K562 (cell line): ENCODE results near the gene ARHGEF40. TPM values are rescaled to one million over a fixed set of nuclear protein-coding genes. Genes with fewer than 3 reads are reported as not detected.
A peak's percentile ranks its signal among the peaks of the same experiment; 100 is the strongest.

Experiments used
- ATF7 ChIP-seq: fragments of 450-650 bp; IDR thresholded peaks from 2 replicates; pipeline ENCODE4 v1.7.1; 2014; ENCODE audit warnings: mild to moderate bottlenecking, moderate library complexity
- E4F1 ChIP-seq: fragments of 250-450 bp; sonication (Bioruptor Pico); IDR thresholded peaks from 2 replicates; pipeline ENCODE4 v1.5.0; 2021; ENCODE audit warnings: mild to moderate bottlenecking, borderline replicate concordance
- FOXM1 ChIP-seq, 2 experiments: fragments of 450-650 bp in 1 of 2; sonication (generic) in 1 of 2; formaldehyde crosslinking in 1 of 2; IDR thresholded peaks; 2 replicates each; pipeline versions ENCODE4 v1.6.1 to v1.9.0; 2017 to 2022; ENCODE audit warnings: low read depth in 2 of 2, mild to moderate bottlenecking in 2 of 2, missing genetic modification reagents in 1 of 2, moderate library complexity in 1 of 2
- ILK ChIP-seq: fragments of 450-650 bp; IDR thresholded peaks from 2 replicates; pipeline ENCODE4 v1.6.1; 2016; ENCODE audit warnings: missing genetic modification characterization, low read depth, mild to moderate bottlenecking, missing compliant biosample characterization, moderate library complexity, borderline replicate concordance
- MAFG ChIP-seq: fragments of 450-650 bp; conservative IDR thresholded peaks from 2 replicates; pipeline ENCODE4 v1.6.1; 2016; ENCODE audit warnings: missing genetic modification characterization, missing compliant biosample characterization
- NRF1 ChIP-seq, 2 experiments: fragments of 450-650 bp; IDR thresholded peaks in 1 of 2; conservative IDR thresholded peaks in 1 of 2; 2 replicates each; pipeline ENCODE4 v1.6.1; 2014; ENCODE audit warnings: mild to moderate bottlenecking in 2 of 2
- PTBP1 ChIP-seq: fragments of 200-400 bp; formaldehyde crosslinking; IDR thresholded peaks from 2 replicates; pipeline ENCODE4 v1.6.1; 2017; ENCODE audit warnings: low read depth, low read length
- RAD21 ChIP-seq, 2 experiments: fragments of 250-450 bp in 1 of 2; fragments of 450-650 bp in 1 of 2; sonication (Bioruptor Pico) in 1 of 2; formaldehyde crosslinking in 1 of 2; IDR thresholded peaks in 1 of 2; conservative IDR thresholded peaks in 1 of 2; 2 replicates each; pipeline versions ENCODE4 v1.4.0 to v1.8.0; 2020 to 2022; ENCODE audit warnings: mild to moderate bottlenecking in 2 of 2, moderate library complexity in 1 of 2
- RCOR1 ChIP-seq, 2 experiments: IDR thresholded peaks; 2 replicates each; pipeline ENCODE4 v1.6.1; 2012; ENCODE audit warnings: low read depth in 2 of 2, low read length in 2 of 2, borderline replicate concordance in 1 of 2, improper control_type of control experiment in 1 of 2
- SAP30 ChIP-seq: fragments of 200-600 bp; sonication (generic); IDR thresholded peaks from 2 replicates; pipeline ENCODE4 v1.6.1; 2012; ENCODE audit warnings: borderline replicate concordance, low read depth, mild to moderate bottlenecking, moderate library complexity, low read length, control low read depth, inconsistent platforms; ENCODE audit not compliant: insufficient read depth, poor library complexity, severe bottlenecking
- SP2 ChIP-seq: IDR thresholded peaks from 2 replicates; pipeline ENCODE4 v1.6.1; 2011; ENCODE audit warnings: mild to moderate bottlenecking, low read depth, low read length, moderate library complexity; ENCODE audit not compliant: poor library complexity, severe bottlenecking; ENCODE audit errors: extremely low read depth
- ZFP36 ChIP-seq: fragments of 150-350 bp; IDR thresholded peaks from 2 replicates; pipeline ENCODE4 v1.6.1; 2018; ENCODE audit warnings: low read length, low read depth; ENCODE audit not compliant: partially characterized antibody
- ZNF318 ChIP-seq, 2 experiments: fragments of 450-650 bp; IDR thresholded peaks; 2 replicates each; pipeline ENCODE4 v1.6.1; 2016; ENCODE audit warnings: mild to moderate bottlenecking in 2 of 2, borderline replicate concordance in 1 of 2, low read depth in 1 of 2, moderate library complexity in 1 of 2
- ZNF41 ChIP-seq: fragments of 250-450 bp; sonication (Bioruptor Pico); conservative IDR thresholded peaks from 2 replicates; pipeline ENCODE4 v1.4.0; 2020; ENCODE audit warnings: mild to moderate bottlenecking
- polyA plus RNA-seq, 8 experiments: library from polyadenylated mRNA; depleted of rRNA in 4 of 8; stranded (reverse) in 5 of 8; unstranded in 3 of 8; fragments of >200 nt; fragmentation: Nextera tagmentation in 2 of 8; fragmentation: Illumina TruSeq in 1 of 8; extraction: Ambion mirVana in 2 of 8; extraction: Trizol in 1 of 8; gene quantifications; 2 replicates each; pipeline versions ENCODE4 v1.2.1 to v1.2.3, GENCODE V29; 2011 to 2014; ENCODE audit warnings: inconsistent platforms in 1 of 8, missing spikeins in 1 of 8
- total RNA-seq, 7 experiments: library from RNA; depleted of rRNA in 6 of 7; stranded (reverse); fragments of >200 nt in 6 of 7; fragmentation: Illumina TruSeq in 2 of 7; extraction: Trizol in 2 of 7; gene quantifications; 2 replicates each; pipeline versions ENCODE4 v1.2.1 to v1.2.3, GENCODE V29; 2011 to 2021; ENCODE audit warnings: low replicate concordance in 1 of 7

ARHGEF40 gene
- total and polyA plus RNA-seq, 9 of the 15 experiments (the other 6 are each of a cell fraction or from before 2014, with no cell fraction given): 0.42 to 6.3 (median 3.8) TPM

GRCh38 chr14:21092273-21093011 lies 22.3 kb downstream of the ARHGEF40 start (continued):
- no peak for TF ChIP-seq ZNF318 (IDR thresholded peaks at IDR 0.05; ENCODE audit: borderline replicate concordance in 1 of 2, low read depth in 1 of 2)
- TF ChIP-seq ZFP36: no peak
- peak; percentile 92 to 98 for TF ChIP-seq RAD21 (CRISPR knock-in tag; conservative IDR thresholded peaks at IDR 0.05 in 1 of 2, IDR thresholded peaks at IDR 0.05 in 1 of 2)
- TF ChIP-seq RCOR1 (IDR thresholded peaks at IDR 0.05; ENCODE audit: borderline replicate concordance in 1 of 2, low read depth in 2 of 2, low read length in 2 of 2): peak in 1 of 2 experiments; percentile 44; a peak in 1 of 4 replicates
- TF ChIP-seq ATF7: no peak
- TF ChIP-seq NRF1 (conservative IDR thresholded peaks at IDR 0.05 in 1 of 2, IDR thresholded peaks at IDR 0.05 in 1 of 2): no peak
- no peak for TF ChIP-seq FOXM1 (IDR thresholded peaks at IDR 0.05; ENCODE audit: low read depth)
- no peak for TF ChIP-seq FOXM1 (CRISPR knock-in tag; IDR thresholded peaks at IDR 0.05; ENCODE audit: low read depth)
- no peak for TF ChIP-seq SP2
- TF ChIP-seq ILK (tag): no peak
- TF ChIP-seq SAP30: no peak
- TF ChIP-seq MAFG (tag): no peak
- no peak for TF ChIP-seq PTBP1
- TF ChIP-seq ZNF41 (CRISPR knock-in tag): no peak
- no peak for TF ChIP-seq E4F1 (CRISPR knock-in tag)
